Measurements from ENCODE around the gene POU3F2. TPM values are rescaled to one million over a fixed set of nuclear protein-coding genes. Genes with fewer than 3 reads are reported as not detected.

Gene POU3F2
- polyA plus RNA-seq, 4 donors, result 0.06 to 0.14 (median 0.07) TPM

DNA sequence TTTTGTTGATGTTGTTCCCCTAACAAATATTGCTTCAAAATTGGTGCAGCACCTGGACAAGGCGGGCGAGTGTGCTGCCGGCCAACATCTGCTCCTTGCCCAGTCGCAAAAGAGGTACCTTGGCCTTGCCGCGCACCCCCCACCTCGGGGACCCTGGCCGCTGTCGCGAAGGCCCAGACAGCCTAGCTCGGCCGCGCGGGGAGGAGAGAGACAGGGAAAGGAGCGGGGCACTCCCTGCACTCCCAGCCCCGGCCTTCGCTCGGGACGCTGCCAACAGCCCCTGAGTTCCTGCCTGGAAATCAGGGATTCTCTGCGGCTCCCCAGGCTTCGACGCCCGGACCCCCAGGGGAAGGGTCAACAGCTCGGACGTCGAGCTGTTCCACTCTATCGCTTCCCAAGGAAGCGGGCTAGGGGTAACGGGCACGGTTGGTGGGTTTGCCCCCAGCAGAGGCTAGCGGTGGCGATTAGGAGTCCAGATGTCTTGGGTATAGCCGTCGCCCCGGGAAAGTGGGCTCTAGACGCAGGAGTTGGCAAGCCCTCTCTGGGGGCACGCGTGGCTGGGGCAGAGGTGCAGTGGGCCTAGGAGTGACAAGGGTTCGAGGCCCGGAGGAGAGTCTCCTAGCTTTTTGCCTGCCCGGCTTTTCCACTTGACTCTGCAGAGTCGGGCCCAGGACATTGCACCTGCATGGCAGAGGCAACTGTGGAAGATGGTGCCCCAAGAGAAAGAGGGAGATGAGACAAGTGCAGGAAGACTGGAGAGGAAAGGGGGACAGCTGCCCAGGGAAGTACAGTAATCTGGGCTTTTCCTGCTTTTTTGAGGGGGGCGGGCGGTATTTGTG, 8.2 kb downstream of the POU3F2 start:
- no peak for DNase-seq (ENCODE audit: low read depth in 4 of 4, low spot score in 3 of 4)

DNA sequence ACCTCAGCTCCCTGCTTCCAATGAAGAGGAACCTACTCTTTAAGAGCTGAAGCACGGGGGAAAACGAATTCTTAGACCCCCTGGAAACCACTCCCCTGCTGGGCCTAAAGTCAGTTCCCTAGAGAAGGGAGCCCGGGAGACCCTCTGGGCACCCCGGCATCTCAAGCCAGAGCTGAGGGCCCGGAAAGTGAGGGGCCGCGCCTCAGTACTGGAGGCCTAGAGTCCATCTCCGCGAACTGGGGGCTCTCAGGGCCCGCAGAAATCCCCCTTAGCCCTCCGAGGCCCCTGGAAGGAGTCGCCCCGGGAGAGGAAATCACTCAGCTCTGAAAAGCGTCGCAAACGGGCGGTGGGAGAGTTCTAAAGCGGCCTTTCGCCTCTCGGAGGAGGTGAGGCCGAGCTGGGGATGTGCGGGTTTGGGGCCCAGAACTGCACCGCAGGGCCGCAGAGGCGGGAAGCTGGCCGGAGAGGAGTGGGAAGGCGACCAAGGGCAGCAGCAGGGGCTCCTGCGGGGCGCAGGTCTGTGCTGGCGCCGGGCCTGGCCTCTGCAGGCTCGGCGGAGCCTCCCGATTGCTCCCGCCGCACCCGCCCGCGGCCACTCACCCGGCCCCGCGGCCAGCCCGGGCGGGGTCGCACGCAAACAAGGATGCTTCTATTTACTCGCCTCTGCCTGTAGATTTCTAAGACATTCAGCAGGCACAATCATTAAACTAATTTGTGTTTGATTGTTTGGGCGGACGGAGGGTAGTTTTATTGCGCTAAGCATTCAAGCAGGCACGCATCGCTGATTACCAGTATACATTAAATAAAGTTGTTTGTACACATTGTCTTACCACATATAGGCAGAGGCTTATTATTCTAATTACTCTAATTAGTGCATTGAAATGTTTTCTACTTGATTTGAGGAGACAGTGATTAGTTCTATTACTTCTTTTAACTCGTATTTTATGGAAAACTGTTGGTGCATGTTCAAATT, 9.2 kb downstream of the POU3F2 start:
- no peak for DNase-seq (ENCODE audit: low read depth in 4 of 4, low spot score in 3 of 4)

DNA sequence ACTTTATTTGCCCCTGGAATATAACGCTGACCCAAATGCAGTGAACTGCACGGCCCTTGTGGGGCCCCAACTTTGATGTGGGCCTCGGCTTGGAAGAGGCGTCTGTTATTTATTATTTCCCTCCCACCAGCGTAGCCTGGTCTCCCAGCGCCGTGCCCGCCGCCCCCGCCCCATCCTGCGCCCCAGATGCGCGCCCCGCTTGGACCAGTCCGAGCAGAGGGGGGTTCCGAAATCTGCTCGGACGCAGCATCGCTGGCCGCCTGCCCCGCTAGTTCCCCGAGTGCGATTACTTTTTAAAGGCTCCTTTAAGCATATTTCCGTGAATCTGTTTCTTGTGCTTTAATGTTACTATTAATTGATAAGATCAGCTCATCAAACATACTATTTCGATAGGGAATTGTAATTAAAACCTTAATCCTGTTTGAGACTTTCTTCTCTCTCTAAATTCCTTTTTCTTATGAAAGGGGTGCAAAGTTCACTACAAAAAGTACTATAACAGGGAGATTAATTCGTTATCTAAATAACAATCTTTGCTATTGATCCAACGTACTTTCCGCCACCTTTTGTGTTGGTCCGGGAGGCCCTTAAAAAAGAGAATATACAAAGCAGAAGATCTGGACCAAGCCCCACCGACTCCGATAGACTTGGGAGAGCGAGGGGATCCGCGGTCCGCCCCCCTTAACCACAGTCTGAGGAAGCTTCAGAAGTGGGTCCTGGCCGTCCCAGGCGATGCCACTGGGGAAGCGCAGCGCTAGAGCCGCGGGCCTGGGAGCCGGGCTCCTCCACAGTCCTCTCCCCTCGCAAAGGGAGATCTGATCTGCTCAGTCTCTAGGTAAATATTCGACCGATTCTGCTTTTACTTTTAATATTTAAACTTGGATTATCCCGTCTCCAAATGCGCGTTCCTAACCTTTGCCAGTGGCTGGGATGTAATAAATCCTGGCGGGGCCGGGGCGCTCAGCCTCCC, 10.2 kb downstream of the POU3F2 start:
- no peak for DNase-seq (ENCODE audit: low read depth in 4 of 4, low spot score in 3 of 4)

GRCh38 chr6:98845211-98846020, 11.0 kb downstream of the POU3F2 start:
- DNase-seq (ENCODE audit: low read depth in 4 of 4, low spot score in 3 of 4), result peak; percentile 63 to 76 (median 66)

DNA sequence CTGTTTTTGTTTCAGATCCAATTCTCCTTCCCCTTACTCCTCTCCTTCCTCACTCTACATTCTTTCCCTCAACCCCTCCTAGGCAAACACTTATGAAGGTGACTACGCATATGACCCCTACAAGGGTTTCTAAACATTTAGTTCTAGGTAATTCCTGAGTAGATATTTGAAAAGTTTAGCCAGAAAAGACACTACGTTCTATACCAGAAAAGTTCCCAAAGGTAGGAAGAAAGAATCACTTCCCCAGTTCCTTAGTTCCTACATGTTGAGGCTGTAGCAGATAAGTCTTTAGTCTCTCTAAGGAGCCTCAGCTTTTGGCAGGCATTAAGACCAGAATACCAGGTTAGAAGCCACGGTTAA, 11.6 kb downstream of the POU3F2 start:
- no peak for DNase-seq (ENCODE audit: low read depth in 4 of 4, low spot score in 3 of 4)

- no peak for DNase-seq (ENCODE audit: low read depth in 4 of 4, low spot score in 3 of 4)
Observed at GRCh38 chr6:98847416-98847778, 13.0 kb downstream of the POU3F2 start.

DNA sequence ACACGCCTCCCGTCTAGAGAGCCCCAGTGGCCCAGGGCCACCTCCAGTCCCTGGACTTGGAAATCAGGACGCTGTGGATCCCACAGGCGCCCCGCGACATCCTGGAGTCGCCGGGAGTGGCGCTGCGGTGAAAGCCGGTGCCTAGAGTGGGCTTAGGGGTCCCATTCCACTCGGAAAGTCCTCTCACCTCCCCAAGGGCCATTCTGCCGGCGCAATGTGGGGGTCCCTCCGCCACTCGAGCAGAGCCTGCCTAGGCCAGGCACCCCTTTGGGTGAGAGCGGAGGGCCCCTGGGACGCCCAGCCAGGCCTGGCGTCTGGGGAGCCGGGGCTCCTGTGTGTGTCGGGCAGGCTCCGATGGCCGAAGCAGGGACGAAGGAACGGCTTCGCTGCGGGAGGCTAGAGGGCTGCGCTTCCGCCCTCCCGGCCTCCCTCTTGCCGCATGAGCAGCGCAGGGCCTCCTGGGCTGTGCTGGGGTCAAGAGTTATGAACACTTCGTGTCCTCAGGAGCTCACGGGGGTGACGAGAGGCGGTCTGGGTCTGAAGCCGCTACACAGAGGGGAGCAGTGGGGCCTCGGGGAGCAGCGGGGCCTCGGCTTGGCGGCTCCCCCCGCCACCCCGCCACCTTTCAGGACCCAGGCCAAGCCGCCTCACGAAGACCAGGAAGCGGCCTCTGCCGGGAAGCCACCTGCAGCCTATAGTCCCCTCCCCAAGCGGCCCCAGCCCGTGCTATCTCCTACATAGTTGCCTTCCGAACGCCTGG, 13.6 kb downstream of the POU3F2 start:
- no peak for DNase-seq (ENCODE audit: low read depth in 4 of 4, low spot score in 3 of 4)

DNA sequence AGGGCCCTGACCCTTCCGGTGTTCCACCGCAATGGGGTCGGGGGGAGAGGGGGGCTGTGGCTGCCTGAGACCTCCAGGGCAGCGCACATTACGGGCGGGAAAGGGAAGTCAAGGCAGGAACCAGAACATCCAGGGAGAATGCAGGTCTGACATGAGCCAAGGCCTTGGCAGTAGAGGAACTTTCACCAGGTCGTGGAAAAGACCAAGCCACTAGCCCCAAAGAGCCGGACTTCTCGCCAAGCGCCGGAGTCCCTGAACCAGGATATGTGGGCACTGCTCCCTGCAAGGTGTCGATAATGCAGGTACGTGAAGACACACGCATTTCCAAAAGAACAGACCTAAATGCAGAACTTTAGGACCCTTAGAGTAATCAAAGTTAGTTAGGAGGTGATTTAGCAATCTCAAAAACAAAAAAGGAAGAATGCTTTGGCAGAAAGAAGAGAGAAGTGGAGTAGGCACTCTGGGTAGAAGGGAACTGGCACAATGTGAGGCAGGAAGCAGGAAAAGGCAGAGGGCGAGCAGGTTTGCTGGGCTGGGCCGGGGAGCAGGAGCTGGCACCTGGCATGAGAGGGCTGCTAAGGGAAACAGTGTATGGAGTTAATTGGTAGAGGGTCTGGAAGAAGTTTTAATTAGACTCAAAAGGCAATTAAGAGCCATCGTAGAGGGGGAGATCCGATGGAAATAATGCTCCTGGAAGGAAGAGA, 14.3 kb downstream of the POU3F2 start:
- DNase-seq (ENCODE audit: low read depth in 4 of 4, low spot score in 3 of 4), result no peak

- DNase-seq (ENCODE audit: low read depth in 4 of 4, low spot score in 3 of 4), result no peak
Observed at GRCh38 chr6:98864497-98864896, 30.1 kb downstream of the POU3F2 start.

DNA sequence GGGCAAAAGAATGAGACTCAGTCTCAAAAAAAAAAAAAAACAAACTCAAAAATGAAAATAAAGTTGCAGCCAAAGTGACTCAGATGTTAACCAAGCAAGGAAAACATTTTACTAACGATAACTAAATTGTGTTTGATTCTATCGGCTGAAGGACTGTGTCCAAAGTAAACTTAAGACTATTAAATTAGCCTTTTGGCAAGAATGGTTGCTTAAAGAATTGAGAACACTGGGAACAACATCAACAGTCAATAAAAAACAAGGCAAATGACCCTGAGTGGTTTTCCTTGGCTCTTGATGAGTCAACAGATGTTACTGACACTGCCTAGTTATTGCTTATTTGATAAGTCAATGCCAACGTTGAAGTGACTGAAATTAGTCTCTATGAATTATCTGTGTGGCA, 36.7 kb downstream of the POU3F2 start:
- no peak for DNase-seq (ENCODE audit: low read depth in 4 of 4, low spot score in 3 of 4)

GRCh38 chr6:98871821-98872220, 37.4 kb downstream of the POU3F2 start:
- no peak for DNase-seq (ENCODE audit: low read depth in 4 of 4, low spot score in 3 of 4)

GRCh38 chr6:98875375-98875774, 41.0 kb downstream of the POU3F2 start:
- no peak for DNase-seq (ENCODE audit: low read depth in 4 of 4, low spot score in 3 of 4)

DNA sequence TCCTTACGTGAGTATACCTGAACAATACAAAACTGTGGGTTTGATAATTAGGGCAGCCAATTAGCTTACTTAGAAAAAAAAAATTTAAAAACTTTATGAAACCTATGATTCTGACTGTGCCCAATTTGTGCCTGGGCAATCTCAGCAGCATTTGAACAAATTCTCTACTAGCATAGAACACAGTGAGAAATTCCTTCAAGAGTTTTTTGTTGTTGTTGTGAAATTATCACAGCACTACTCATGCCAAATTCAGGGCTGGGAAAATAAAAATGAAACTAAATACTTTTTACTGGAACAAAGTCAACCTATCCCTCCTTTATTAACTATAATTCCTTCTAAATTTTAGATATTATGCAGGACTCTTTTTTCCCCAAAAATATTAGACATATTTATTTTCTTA, 42.9 kb downstream of the POU3F2 start:
- no peak for DNase-seq (ENCODE audit: low read depth in 4 of 4, low spot score in 3 of 4)

DNA sequence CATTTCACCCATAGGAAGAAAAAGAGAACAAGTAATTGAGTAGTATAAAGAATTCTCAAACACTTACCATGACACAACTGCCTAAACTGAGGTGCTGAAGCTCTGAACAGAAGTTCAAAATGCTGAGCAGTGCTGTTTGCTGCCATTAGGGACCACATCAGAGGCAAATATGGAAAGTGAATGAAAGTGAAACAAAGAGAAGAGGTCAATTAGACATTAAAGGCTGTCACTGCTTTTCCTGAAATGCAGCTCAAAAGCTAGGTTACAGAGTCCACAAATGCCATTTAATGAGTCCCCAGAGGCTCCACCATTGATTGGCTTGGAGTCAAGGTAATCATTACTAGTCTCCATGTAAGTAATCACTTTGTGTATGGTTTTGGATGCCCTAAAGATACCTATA, 46.1 kb downstream of the POU3F2 start:
- DNase-seq (ENCODE audit: low read depth in 4 of 4, low spot score in 3 of 4), result no peak

- no peak for DNase-seq (ENCODE audit: low read depth in 4 of 4, low spot score in 3 of 4)
Observed at GRCh38 chr6:98885330-98885729, 51.0 kb downstream of the POU3F2 start.

- no peak for DNase-seq (ENCODE audit: low read depth in 4 of 4, low spot score in 3 of 4)
Observed at GRCh38 chr6:98887650-98888049, 53.3 kb downstream of the POU3F2 start.
